GM12873 (cell line): Measurements from ENCODE around the gene LGR6.

Source experiments
- TF ChIP-seq, protein P1 (sequence below): IDR thresholded peaks from 2 replicates; pipeline ENCODE4 v1.5.1; 2012; ENCODE audit warnings: low read depth, mild to moderate bottlenecking, moderate library complexity, low read length, control low read depth; ENCODE audit not compliant: insufficient read depth; ENCODE audit errors: missing control alignments

Gene LGR6

GRCh38 chr1:202278751-202279150, 85.2 kb downstream of the LGR6 start:
- TF ChIP-seq, protein P1, sequence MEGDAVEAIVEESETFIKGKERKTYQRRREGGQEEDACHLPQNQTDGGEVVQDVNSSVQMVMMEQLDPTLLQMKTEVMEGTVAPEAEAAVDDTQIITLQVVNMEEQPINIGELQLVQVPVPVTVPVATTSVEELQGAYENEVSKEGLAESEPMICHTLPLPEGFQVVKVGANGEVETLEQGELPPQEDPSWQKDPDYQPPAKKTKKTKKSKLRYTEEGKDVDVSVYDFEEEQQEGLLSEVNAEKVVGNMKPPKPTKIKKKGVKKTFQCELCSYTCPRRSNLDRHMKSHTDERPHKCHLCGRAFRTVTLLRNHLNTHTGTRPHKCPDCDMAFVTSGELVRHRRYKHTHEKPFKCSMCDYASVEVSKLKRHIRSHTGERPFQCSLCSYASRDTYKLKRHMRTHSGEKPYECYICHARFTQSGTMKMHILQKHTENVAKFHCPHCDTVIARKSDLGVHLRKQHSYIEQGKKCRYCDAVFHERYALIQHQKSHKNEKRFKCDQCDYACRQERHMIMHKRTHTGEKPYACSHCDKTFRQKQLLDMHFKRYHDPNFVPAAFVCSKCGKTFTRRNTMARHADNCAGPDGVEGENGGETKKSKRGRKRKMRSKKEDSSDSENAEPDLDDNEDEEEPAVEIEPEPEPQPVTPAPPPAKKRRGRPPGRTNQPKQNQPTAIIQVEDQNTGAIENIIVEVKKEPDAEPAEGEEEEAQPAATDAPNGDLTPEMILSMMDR: no peak

DNA sequence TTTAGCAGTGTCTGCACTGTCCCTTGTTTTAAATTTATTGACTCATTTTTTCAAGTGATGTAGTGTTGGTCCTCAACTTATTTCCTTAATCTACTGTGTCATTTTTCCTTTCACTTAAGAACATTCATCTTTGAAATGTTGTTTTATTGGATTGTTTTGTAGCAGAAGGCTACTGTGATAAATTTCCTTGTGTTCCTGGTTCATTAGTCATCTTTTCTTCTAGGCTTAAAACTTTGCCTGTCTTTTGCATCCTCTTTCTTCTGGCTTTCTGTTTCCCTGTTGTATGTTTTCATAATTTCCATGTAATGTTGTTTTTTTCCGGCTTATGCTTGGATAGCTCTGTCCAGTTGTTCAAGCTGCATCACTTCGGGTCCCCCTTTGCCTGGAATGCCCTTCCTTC, 86.2 kb downstream of the LGR6 start:
- TF ChIP-seq, protein P1: no peak

- TF ChIP-seq, protein P1: no peak
Measured at GRCh38 chr1:202280595-202280994, 87.0 kb downstream of the LGR6 start.

DNA sequence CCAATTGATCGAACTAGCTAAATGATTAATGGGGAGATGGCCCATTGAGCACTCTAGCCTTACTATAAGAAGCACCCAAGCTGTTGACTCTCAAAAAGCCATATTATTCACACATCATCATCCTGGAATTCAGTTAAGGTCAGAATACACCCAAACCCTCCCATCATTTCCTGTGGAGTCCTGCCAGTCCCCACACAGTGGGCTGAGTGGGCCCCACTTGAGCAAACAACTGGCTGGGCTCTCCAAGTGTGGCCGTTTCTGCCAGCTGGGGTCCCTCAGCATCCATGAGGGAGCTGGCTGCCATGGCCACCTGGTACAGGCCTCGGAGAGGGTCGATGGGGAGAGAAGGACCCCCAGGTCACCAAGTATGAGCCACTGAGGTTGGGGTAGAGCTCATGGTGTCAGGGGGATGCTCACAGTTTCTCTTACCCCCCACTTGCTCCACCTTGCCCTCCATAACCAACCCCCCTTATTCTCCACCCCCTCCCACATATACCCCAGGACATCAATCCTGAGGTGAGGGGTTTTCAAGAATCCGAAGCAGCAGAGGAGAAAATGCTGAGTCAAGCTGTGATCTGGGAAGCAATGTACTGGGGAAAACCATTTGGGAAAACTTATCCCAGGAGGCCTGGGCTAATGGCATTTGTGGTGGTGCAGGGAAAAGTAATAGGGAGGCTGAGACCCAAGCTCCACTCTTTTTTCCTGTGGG, 87.9 kb downstream of the LGR6 start:
- TF ChIP-seq, protein P1: no peak

DNA sequence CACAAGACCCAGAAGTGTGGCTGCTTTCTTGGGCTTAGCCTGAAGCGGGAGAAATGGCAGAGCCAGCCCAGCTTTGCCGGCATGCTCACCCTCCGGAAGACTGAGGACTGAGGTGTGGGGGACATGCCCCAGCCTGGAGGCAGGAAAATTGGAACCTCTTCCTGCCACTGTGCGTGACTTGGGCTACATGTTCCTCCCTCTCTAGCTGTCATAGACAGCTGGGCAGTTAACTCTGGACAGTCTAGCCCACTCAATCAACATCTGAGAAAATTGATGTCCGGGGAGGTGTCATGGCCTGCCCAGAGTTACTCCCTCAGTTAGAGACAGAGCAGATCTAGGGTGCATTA, 88.4 kb downstream of the LGR6 start:
- TF ChIP-seq, protein P1: no peak

- TF ChIP-seq, protein P1: no peak
Measured at GRCh38 chr1:202282596-202283283, 89.1 kb downstream of the LGR6 start.

GRCh38 chr1:202283379-202283844, 89.8 kb downstream of the LGR6 start:
- TF ChIP-seq, protein P1: no peak
